HepG2 (cell line): ENCODE data around the gene AFF4. TPM values are rescaled to one million over a fixed set of nuclear protein-coding genes. Genes with fewer than 3 reads are reported as not detected.

Experiments
- ATAC-seq: fragments of 200-7000 bp; cut with Tn5 transposase; 3 replicates; pipeline ENCODE4 v1.9.1; 2020; ENCODE audit warnings: mild to moderate bottlenecking, moderate library complexity
- BruUV-seq: library from RNA; stranded (reverse); fragments of 400-500 nt; replicated peaks from 2 replicates; lab custom pipeline; 2021; lab: Mats Ljungman, UMichigan
- CTCF ChIA-PET: fragments of 300-600 bp; formaldehyde crosslinking; extraction: SDS; loops from one replicate; lab custom pipeline; 2021; ENCODE audit warnings: low total read pairs, inconsistent platforms, low intra/inter-chr PET ratio; lab: Yijun Ruan, JAX
- POLR2A ChIA-PET: fragments of 350-600 bp; sonication (Branson Sonifier 250); formaldehyde crosslinking; loops from one replicate; lab custom pipeline; 2020; ENCODE audit warnings: antibody characterized with exemption, inconsistent platforms; lab: Yijun Ruan, JAX
- DNase-seq: peaks from one replicate; pipeline ENCODE4 v3.0.0-alpha.2; 2015; ENCODE audit warnings: low spot score
- FAIRE-seq: peaks from 3 replicates; lab custom pipeline; 2011; peaks lifted over from hg19 to GRCh38; lab: Jason Lieb, UNC
- H2AFZ ChIP-seq: one replicate; pipeline ENCODE4 v1.6.1; 2011; ENCODE audit warnings: low read length, inconsistent platforms
- H3K27ac ChIP-seq: fragments of 300-600 bp; 3 replicates; pipeline ENCODE4 v1.8.0; 2011; ENCODE audit warnings: mixed run types, mild to moderate bottlenecking, mixed read lengths, low read length, inconsistent platforms; ENCODE audit not compliant: insufficient read depth; ENCODE audit errors: extremely low read length
- H3K27me3 ChIP-seq, 2 experiments: fragments of 200-600 bp in 1 of 2; 2 replicates in 1 of 2; 3 replicates in 1 of 2; pipeline versions ENCODE4 v1.6.0 to v1.8.0; 2011; ENCODE audit warnings: low read length in 2 of 2, mild to moderate bottlenecking in 2 of 2, moderate library complexity in 2 of 2, inconsistent platforms in 1 of 2; ENCODE audit not compliant: insufficient read depth in 2 of 2, control insufficient read depth in 1 of 2
- H3K36me3 ChIP-seq, 2 experiments: fragments of 200-600 bp in 1 of 2; replicated peaks in 1 of 2; 2 replicates in 1 of 2; 3 replicates in 1 of 2; pipeline versions ENCODE4 v1.5.1 to v1.8.0; 2011; ENCODE audit warnings: low read length in 2 of 2, inconsistent platforms in 1 of 2; ENCODE audit not compliant: insufficient read depth in 2 of 2, control insufficient read depth in 1 of 2
- H3K4me1 ChIP-seq: 2 replicates; pipeline ENCODE4 v1.5.1; 2012; ENCODE audit warnings: low read length, inconsistent platforms; ENCODE audit not compliant: insufficient read depth
- H3K4me2 ChIP-seq: 2 replicates; pipeline ENCODE4 v1.6.0; 2011; ENCODE audit warnings: low read depth, low read length, inconsistent platforms
- H3K4me3 ChIP-seq, 3 experiments: fragments of 200-600 bp in 1 of 3; sonication (generic), shearing (Covaris generic) in 1 of 3; replicated peaks in 1 of 3; 2 replicates each; pipeline ENCODE4 v1.5.1; 2011 to 2016; ENCODE audit warnings: low read length in 3 of 3, inconsistent platforms in 2 of 3, low read depth in 2 of 3, mild to moderate bottlenecking in 2 of 3, control low read depth in 1 of 3, mixed read lengths in 1 of 3; ENCODE audit not compliant: insufficient read depth in 1 of 3
- H3K79me2 ChIP-seq: one replicate; pipeline ENCODE4 v1.6.1; 2011; ENCODE audit warnings: low read length, inconsistent platforms; ENCODE audit not compliant: insufficient read depth
- H3K9ac ChIP-seq: 2 replicates; pipeline ENCODE4 v1.6.0; 2011; ENCODE audit warnings: mild to moderate bottlenecking, low read depth, low read length, inconsistent platforms; ENCODE audit not compliant: insufficient read depth
- H3K9me3 ChIP-seq: 2 replicates; pipeline ENCODE4 v1.5.1; 2012; ENCODE audit warnings: mild to moderate bottlenecking, low read length
- H4K20me1 ChIP-seq: 2 replicates; pipeline ENCODE4 v1.6.0; 2011; ENCODE audit warnings: inconsistent platforms, mild to moderate bottlenecking, low read length, moderate library complexity; ENCODE audit not compliant: insufficient read depth
- CREB3 ChIP-seq: sonication (generic); formaldehyde crosslinking; IDR thresholded peaks from 2 replicates; pipeline ENCODE4 v1.5.0; 2020; ENCODE audit warnings: missing genetic modification reagents
- GABPA ChIP-seq, 2 experiments: IDR thresholded peaks; 2 replicates each; pipeline ENCODE4 v1.6.1; 2011 to 2016; ENCODE audit warnings: low read depth in 2 of 2, low read length in 1 of 2, missing biosample characterization in 1 of 2, missing genetic modification characterization in 1 of 2
- GFI1 ChIP-seq: sonication (generic); formaldehyde crosslinking; IDR thresholded peaks from 2 replicates; pipeline ENCODE4 v1.5.0; 2020; ENCODE audit warnings: missing genetic modification reagents, mild to moderate bottlenecking, borderline replicate concordance
- HNRNPH1 ChIP-seq: fragments of 200-400 bp; formaldehyde crosslinking; optimal IDR thresholded peaks from 2 replicates; pipeline ENCODE3; 2017; ENCODE audit warnings: mild to moderate bottlenecking, low read depth, low read length
- U2AF1 ChIP-seq: fragments of 200-400 bp; formaldehyde crosslinking; optimal IDR thresholded peaks from 2 replicates; pipeline ENCODE3; 2017; ENCODE audit warnings: mild to moderate bottlenecking, low read depth, low read length
- ZNF318 ChIP-seq: sonication (generic); formaldehyde crosslinking; IDR thresholded peaks from 2 replicates; pipeline ENCODE4 v1.4.0; 2020; ENCODE audit warnings: mild to moderate bottlenecking, missing genetic modification reagents
- ZNF335 ChIP-seq: sonication (generic); formaldehyde crosslinking; IDR thresholded peaks from 2 replicates; pipeline ENCODE4 v1.4.0; 2020; ENCODE audit warnings: missing genetic modification reagents
- ZNF44 ChIP-seq: sonication (generic); formaldehyde crosslinking; IDR thresholded peaks from 2 replicates; pipeline ENCODE4 v1.5.1; 2020; ENCODE audit warnings: mild to moderate bottlenecking, missing genetic modification reagents
- ZXDC ChIP-seq: sonication (generic); formaldehyde crosslinking; IDR thresholded peaks from 2 replicates; pipeline ENCODE4 v1.5.0; 2020; ENCODE audit warnings: mild to moderate bottlenecking, missing genetic modification reagents
- WGBS: methylation state at CpG from one replicate; pipeline ENCODE4 v1.1.6; 2017; ENCODE audit warnings: low lambda C conversion rate; 5-methylcytosine and 5-hydroxymethylcytosine counted together
- in situ Hi-C: cut with HindIII; loops from 2 replicates; pipeline ENCODE4 v1.10.0; 2017; ENCODE audit warnings: low pct_unique_long_range_greater_than_20kb; ENCODE audit not compliant: extremely low pct_ligation_motif_present
- intact Hi-C: fragments of 100-400 bp; cut with micrococcal nuclease; formaldehyde crosslinking; loops from one replicate; pipeline ENCODE4 v1.10.0; 2022; ENCODE audit not compliant: unreplicated experiment
- polyA plus RNA-seq, 8 experiments: library from polyadenylated mRNA; depleted of rRNA in 3 of 8; stranded (reverse) in 7 of 8; unstranded in 1 of 8; fragments of >200 nt; fragmentation: Illumina TruSeq in 4 of 8; extraction: Trizol in 4 of 8; gene quantifications; 2 replicates each; pipeline versions ENCODE4 v1.2.1 to v1.2.3, GENCODE V29; 2011 to 2016; ENCODE audit warnings: low read depth in 4 of 8, missing spikeins in 1 of 8, mixed read lengths in 1 of 8; ENCODE audit not compliant: insufficient read depth in 1 of 8
- total RNA-seq, 5 experiments: library from RNA; depleted of rRNA; stranded (reverse); fragments of >200 nt; fragmentation: Illumina TruSeq; extraction: Trizol; gene quantifications; 2 replicates each; pipeline ENCODE4 v1.2.3, GENCODE V29; 2016; ENCODE audit warnings: low read depth in 1 of 5

AFF4 gene
- total and polyA plus RNA-seq, 2 of the 13 experiments (the other 11 are each of a cell fraction or from before 2014, with no cell fraction given): 22.1 to 25.5 TPM

GRCh38 chr5:132898094-132898493, 65.3 kb downstream of the AFF4 start:
- Histone ChIP-seq H3K27ac (no peak overlapping the region), H3K4me3 (no peak overlapping the region), H2AFZ (no peak overlapping the region), H3K79me2 (no peaks in the 10 kb centered on the region), H3K4me2 (no peak overlapping the region), H3K9me3 (no peaks in the 10 kb centered on the region), H3K4me1 (no peaks in the 10 kb centered on the region), H3K9ac (no peak overlapping the region), H3K27me3 (no peaks in the 10 kb centered on the region), H3K36me3 (peaks cover 15 to 76% of the 10 kb centered on the region in 2 experiments), H4K20me1 (no peaks in the 10 kb centered on the region)
- in situ Hi-C loops (no loop called here), intact Hi-C loops (no loop called here)
- ATAC-seq (no peak), FAIRE-seq (no peak), DNase-seq (no peak)
- no TSS peak for BruUV-seq
- ChIA-PET CTCF (no interaction called here), POLR2A (interaction anchor here (1.0 kb wide), 1 partner anchor 153 kb away, joined by 3 read pairs; no protein-coding TSS in a partner anchor)
- WGBS: 74% methylated on average over 3 of the region's 3 CpGs
- TF ChIP-seq ZXDC (CRISPR knock-in tag) (no peak), U2AF1 (no peak), ZNF335 (CRISPR knock-in tag) (no peak), HNRNPH1 (no peak), GFI1 (no peak), ZNF44 (no peak), ZNF318 (CRISPR knock-in tag) (no peak), GABPA (IDR thresholded peaks at IDR 0.05; ENCODE audit: low read depth, low read length) (no peak), GABPA (CRISPR knock-in tag; IDR thresholded peaks at IDR 0.05; ENCODE audit: low read depth) (no peak), CREB3 (CRISPR knock-in tag) (no peak)
